Central memory CD4-positive, alpha-beta T cell (primary cell): ENCODE measurements around the gene TPT1.

Source experiments
- DNase-seq: peaks from one replicate; pipeline ENCODE4 v3.0.0; 2022

The TPT1 gene

DNA sequence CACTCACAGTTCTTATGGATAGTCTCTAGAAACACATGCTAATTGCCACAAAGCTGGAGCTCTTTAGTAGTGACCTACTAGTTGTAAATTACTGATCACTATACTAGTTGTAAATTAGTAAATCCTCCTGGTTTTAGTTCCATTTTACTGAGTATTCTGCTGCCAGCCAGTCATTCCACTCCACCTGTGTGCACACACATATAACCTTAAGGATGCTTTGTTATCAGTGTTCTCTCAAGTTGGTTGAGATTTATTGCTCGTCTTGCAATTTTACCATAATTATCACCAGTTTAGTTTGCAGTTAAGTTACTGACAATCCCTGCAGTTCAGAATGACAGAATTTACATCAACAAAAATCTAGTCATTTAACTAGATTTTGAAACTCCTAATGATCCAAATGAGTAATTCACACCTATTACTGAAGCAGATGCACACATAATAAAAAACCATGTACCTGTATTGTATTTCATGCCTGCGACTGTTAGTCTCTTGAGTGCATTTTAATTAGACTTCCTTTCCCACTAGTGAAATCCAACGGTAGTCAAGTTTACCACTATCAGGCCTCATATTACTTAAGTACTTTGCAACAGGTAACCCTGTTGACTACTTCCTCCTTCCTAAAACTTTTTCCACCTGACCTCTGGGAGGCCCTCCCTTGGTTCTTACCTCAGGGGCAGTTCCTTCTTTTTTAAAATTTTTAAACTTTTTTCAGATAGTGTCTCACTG, 7.6 kb downstream of the TPT1 start:
- DNase-seq = no peak

- no peak for DNase-seq
Observed at GRCh38 chr13:45332831-45333219, 8.2 kb downstream of the TPT1 start.

DNA sequence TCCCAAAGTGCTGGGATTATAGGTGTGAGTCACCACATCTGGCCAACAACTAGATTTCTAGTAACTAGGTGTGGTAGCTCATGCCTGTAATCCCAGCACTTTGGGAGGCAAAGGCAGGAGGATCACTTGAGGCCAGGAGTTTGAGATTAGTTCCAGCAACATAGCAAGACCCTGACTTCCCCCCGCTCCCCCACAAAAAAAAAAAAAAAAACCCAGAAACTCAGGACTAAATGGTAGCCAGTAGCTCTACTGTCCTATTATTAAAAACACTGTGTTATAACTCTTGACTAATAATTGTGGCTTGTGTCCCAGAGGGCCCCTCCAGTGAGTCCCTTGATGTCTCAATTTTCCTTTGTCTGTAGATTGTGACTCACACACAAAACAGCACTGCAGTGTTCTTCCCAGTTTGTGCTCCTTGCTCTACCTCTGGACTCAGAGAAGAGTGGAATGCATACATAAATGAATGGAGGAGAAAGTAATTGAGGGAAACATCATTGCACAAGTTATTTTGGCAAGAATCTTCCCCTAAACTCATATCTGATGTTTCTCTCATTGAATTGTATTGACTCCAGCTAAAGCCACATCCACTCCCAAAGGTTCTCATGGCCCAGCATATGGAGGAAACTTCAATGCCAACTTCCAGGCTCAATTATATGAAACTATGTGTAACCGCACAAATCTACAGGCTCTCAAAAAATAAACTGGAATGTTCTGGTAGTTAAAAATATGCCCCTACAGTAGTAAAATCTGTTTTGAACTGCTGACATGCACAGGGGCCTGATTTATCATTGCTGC, 8.8 kb downstream of the TPT1 start:
- no peak for DNase-seq

DNA sequence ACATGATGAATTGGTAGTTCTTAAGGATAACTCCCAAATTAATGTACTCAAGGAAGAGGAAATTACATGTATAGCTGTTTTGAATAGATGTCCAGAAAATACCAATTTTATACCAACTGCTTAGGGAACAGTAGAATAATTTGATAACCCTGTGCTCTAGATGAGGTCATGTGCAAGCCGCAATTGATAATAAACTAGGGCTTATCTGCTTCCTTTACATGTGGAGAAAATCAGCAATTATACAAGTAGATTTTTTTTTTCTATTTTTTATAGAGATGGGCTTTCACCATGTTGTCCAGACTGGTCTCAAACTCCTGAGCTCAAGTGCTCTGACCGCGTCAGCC, 9.3 kb downstream of the TPT1 start:
- DNase-seq = no peak

GRCh38 chr13:45331123-45331619, 9.8 kb downstream of the TPT1 start:
- no peak for DNase-seq

- no peak for DNase-seq
Observed at GRCh38 chr13:45328661-45329111, 12.3 kb downstream of the TPT1 start.

GRCh38 chr13:45327253-45327955, 13.6 kb downstream of the TPT1 start:
- no peak for DNase-seq

DNA sequence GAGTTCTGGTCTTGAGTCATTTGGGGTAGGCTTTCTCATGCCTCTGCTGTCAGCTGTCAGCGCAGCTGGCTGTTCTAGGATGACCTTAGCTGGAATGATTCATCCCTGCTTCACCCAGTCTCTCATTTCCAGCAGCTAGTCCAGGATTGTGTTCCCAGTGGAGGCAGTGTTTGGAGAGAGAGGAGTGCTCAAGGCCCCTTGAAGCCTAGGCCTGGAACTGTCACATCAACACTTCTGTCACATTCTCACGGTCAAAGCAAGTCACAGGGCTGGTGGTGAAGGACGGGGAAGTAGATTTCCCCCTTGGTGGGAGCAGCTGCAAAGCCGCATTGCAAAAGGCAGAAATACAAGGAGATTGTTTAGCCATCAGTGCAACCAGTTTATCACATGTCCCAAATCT, 15.2 kb downstream of the TPT1 start:
- no peak for DNase-seq

- DNase-seq = no peak
Observed at GRCh38 chr13:45320876-45321629, 19.9 kb downstream of the TPT1 start.

- no peak for DNase-seq
Observed at GRCh38 chr13:45316996-45317395, 24.0 kb downstream of the TPT1 start.

GRCh38 chr13:45316338-45316737, 24.6 kb downstream of the TPT1 start:
- no peak for DNase-seq

- no peak for DNase-seq
Observed at GRCh38 chr13:45315520-45316167, 25.3 kb downstream of the TPT1 start.

- no peak for DNase-seq
Observed at GRCh38 chr13:45314822-45315221, 26.2 kb downstream of the TPT1 start.

DNA sequence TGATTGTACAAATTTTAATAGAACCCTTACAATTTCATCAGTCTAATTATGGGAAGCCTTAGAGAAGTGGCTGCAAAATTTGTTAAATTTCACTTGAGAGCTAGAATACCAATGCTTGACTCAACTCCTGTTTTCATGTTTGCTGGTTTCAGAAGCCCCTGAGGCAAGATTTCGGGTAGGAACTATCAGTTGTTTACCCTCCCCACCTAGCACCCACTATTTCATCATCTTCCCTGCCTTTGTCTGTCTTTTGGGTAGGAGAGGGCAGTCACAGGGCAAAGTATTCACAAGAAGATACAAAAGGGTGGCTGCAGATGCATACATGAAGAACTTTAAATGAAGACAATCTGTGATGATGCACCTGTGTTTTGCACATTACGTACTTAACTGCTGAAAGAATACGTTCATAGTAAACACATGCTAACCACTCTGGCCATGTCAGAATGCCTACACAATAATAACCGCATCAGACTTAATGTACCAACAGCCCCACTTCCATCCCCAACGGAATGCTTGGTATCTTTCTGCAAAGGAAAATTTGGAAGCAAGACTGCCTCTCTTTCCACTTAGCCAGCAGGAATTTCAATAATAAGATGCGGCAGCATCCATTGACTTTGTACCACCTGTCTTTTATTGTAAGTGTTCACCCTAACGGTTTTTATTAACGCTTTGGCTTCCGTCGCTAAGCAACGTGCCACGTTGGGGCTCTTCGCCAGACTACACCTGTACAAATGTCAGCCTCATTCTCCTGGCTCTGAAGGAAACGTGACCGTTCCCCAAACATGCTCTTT, 30.4 kb downstream of the TPT1 start:
- DNase-seq = no peak

- no peak for DNase-seq
Observed at GRCh38 chr13:45306966-45307365, 34.0 kb downstream of the TPT1 start.

- no peak for DNase-seq
Observed at GRCh38 chr13:45305079-45305478, 35.9 kb downstream of the TPT1 start.

- DNase-seq = no peak
Observed at GRCh38 chr13:45303866-45304265, 37.1 kb downstream of the TPT1 start.

DNA sequence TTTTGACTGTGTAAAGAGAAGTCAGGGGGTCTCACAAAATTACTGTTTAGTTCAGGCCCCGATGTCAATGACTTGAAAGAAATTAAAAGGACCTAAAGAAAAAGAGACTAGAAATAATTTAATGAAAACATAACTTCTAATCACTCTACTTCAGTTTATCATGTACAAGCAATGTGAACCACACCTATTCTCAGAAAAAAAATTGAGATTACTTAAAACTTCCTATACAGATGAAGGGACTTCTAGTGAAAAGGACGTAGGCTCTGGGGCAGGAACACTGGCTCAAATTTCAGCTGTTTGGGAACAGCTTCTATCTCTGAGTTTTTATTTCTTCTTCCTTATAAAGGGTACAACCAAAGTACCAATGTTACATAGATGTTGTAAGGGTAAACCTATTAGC, 38.0 kb downstream of the TPT1 start:
- DNase-seq = no peak

- DNase-seq = no peak
Observed at GRCh38 chr13:45302507-45302906, 38.5 kb downstream of the TPT1 start.

- no peak for DNase-seq
Observed at GRCh38 chr13:45301263-45301662, 39.7 kb downstream of the TPT1 start.

DNA sequence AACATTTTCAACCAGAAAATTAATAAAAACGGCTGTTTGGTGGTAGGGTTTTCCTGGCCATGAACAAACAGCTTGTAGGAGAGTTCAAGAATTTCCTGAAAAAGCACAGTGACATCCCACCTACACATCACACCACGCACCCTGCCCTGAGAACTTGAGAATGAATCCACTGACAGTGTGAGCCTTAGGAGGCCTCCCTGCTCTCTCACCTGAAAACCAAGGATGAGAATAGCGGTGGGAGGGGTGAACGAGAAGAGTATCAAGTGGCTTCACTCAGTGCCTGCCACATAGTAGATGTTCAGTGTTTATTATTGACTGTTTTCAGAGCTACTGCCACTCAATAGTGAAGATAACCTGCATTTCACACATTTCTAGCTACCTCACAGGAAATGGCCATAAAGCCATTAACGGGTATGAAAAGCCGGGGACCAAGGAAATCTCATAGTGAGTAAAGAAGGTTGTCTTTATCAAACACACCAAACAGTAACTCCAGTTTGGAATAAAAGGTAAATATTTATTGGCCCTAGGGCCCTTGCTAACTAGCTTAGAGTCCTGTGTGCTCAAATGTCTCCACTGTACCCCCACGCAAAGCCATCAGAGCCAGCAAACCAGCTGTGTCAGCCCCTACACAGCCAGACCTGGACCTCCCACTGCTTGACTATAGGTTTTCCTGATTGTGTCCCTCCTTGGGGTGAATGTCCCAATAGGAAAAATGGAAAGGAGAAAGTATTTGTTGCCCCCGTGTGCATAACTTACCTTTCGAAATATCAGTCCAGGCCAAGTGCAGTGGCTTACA, 40.6 kb downstream of the TPT1 start:
- DNase-seq = no peak
